COLO829 (cell line): ENCODE data around the gene CENPT.
"Not testable (repeated sequence)": the region's sequence is repeated elsewhere in the genome, so short reads cannot be mapped to it uniquely, and the experiment has no call there.

Experiments
- DNase-seq: peaks from one replicate; pipeline ENCODE4 v3.0.0; 2012; ENCODE audit warnings: low spot score

The CENPT gene

GRCh38 chr16:67846063-67846319, 1.5 kb downstream of the CENPT start:
- DNase-seq: no peak

- no peak for DNase-seq
Observed at GRCh38 chr16:67845291-67846062, 2.0 kb downstream of the CENPT start.

GRCh38 chr16:67844497-67844896, 3.0 kb downstream of the CENPT start:
- DNase-seq: no peak

- no peak for DNase-seq
Observed at GRCh38 chr16:67843343-67843765, 4.1 kb downstream of the CENPT start.

GRCh38 chr16:67842509-67843342, 4.8 kb downstream of the CENPT start:
- DNase-seq: no peak

- DNase-seq: peak; percentile 86
Observed at GRCh38 chr16:67841816-67842508, 5.5 kb downstream of the CENPT start, which contains the start of gene THAP11. Gene THAP11 (plus strand): TSS chr16:67842320. CDS start chr16:67842555, 235 bp downstream.

GRCh38 chr16:67841198-67841815, 6.2 kb downstream of the CENPT start:
- DNase-seq: no peak

GRCh38 chr16:67837811-67838210, 9.7 kb downstream of the CENPT start:
- DNase-seq: no peak

GRCh38 chr16:67837190-67837589, 10.3 kb downstream of the CENPT start:
- DNase-seq: not testable (repeated sequence)

- no peak for DNase-seq
Observed at GRCh38 chr16:67834242-67834614, 13.3 kb downstream of the CENPT start.

GRCh38 chr16:67833415-67834241, 13.9 kb downstream of the CENPT start:
- peak; percentile 81 for DNase-seq

- no peak for DNase-seq
Observed at GRCh38 chr16:67833030-67833414, 14.5 kb downstream of the CENPT start.

- no peak for DNase-seq
Observed at GRCh38 chr16:67828651-67829050, 18.8 kb downstream of the CENPT start.

GRCh38 chr16:67825906-67826305, 21.6 kb downstream of the CENPT start:
- no peak for DNase-seq

- no peak for DNase-seq
Observed at GRCh38 chr16:67825119-67825518, 22.4 kb downstream of the CENPT start.

- no peak for DNase-seq
Observed at GRCh38 chr16:67822511-67822910, 25.0 kb downstream of the CENPT start.

- DNase-seq: no peak
Observed at GRCh38 chr16:67820608-67821259, 26.8 kb downstream of the CENPT start.

- no peak for DNase-seq
Observed at GRCh38 chr16:67814567-67814966, 32.9 kb downstream of the CENPT start.

- DNase-seq: no peak
Observed at GRCh38 chr16:67811899-67812298, 35.6 kb downstream of the CENPT start.

- no peak for DNase-seq
Observed at GRCh38 chr16:67807148-67807682, 40.3 kb downstream of the CENPT start.
